ENCODE data around the gene ADGRV1.

The ADGRV1 gene

GRCh38 chr5:91158011-91158410 lies 599.4 kb downstream of the ADGRV1 start:
- TF ChIP-seq CTCF (IDR thresholded peaks at IDR 0.05; ENCODE audit: borderline replicate concordance, extremely low read depth, low read length, poor library complexity, severe bottlenecking): no peak
- no peaks in the 10 kb centered on the region for H3K79me2 ChIP-seq (ENCODE audit: insufficient read depth, low read length)
- H3K27ac ChIP-seq (ENCODE audit: low read length): no peak overlapping the region
- H2AFZ ChIP-seq (ENCODE audit: low read depth, low read length): no peak overlapping the region
- no peaks in the 10 kb centered on the region for H3K4me1 ChIP-seq (ENCODE audit: insufficient read depth, low read length)
- H3K4me3 ChIP-seq (ENCODE audit: low read depth in 1 of 2, low read length in 2 of 2): no peak overlapping the region
- H4K20me1 ChIP-seq (ENCODE audit: insufficient read depth, low read length): no peaks in the 10 kb centered on the region
- DNase-seq: no peak
- H3K9me3 ChIP-seq (ENCODE audit: insufficient read depth, low read length, severe bottlenecking): no peaks in the 10 kb centered on the region
- no peak overlapping the region for H3K4me2 ChIP-seq (ENCODE audit: insufficient read depth, low read length)
- peaks cover 3% of the 10 kb centered on the region for H3K27me3 ChIP-seq (ENCODE audit: insufficient read depth, low read length, poor library complexity)
- H3K36me3 ChIP-seq (ENCODE audit: insufficient read depth, low read length): no peaks in the 10 kb centered on the region
- no peak for ATAC-seq (ENCODE audit: insufficient read depth, low read depth)
- no peak overlapping the region for H3K9ac ChIP-seq (ENCODE audit: low read depth, low read length)

DNA sequence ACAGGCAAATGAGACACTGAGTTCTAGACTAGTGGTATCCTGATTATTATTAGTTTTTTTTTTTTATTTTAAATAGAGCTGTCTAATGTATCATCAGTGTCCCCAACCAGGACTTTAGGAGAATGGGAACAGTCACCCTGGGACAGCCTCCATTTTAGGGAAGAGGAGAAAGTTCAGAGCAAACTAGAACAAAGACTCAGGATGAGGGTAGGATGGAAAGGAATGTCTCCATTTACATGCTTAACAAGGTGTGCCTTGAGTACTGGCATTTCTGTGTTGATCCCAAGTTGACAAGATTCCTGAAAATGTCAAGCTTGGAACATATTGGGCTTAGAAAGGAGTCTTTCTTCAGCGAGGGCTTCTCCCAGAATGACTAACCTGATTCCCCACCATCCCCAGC lies 601.0 kb downstream of the ADGRV1 start:
- Histone ChIP-seq H3K27ac (ENCODE audit: low read length) (no peak overlapping the region), H3K9me3 (ENCODE audit: insufficient read depth, low read length, severe bottlenecking) (no peaks in the 10 kb centered on the region), H3K4me3 (ENCODE audit: low read depth in 1 of 2, low read length in 2 of 2) (no peak overlapping the region), H4K20me1 (ENCODE audit: insufficient read depth, low read length) (no peaks in the 10 kb centered on the region), H3K9ac (ENCODE audit: low read depth, low read length) (no peak overlapping the region), H3K79me2 (ENCODE audit: insufficient read depth, low read length) (no peaks in the 10 kb centered on the region), H2AFZ (ENCODE audit: low read depth, low read length) (no peak overlapping the region), H3K36me3 (ENCODE audit: insufficient read depth, low read length) (no peaks in the 10 kb centered on the region), H3K4me1 (ENCODE audit: insufficient read depth, low read length) (no peaks in the 10 kb centered on the region), H3K4me2 (ENCODE audit: insufficient read depth, low read length) (no peak overlapping the region), H3K27me3 (ENCODE audit: insufficient read depth, low read length, poor library complexity) (no peaks in the 10 kb centered on the region)
- no peak for TF ChIP-seq CTCF (IDR thresholded peaks at IDR 0.05; ENCODE audit: borderline replicate concordance, extremely low read depth, low read length, poor library complexity, severe bottlenecking)
- TF ChIP-seq EZH2 (IDR thresholded peaks at IDR 0.05; ENCODE audit: borderline replicate concordance, low read depth, low read length, severe bottlenecking): no peak
- ATAC-seq (ENCODE audit: insufficient read depth, low read depth) (no peak), DNase-seq (no peak)

- H2AFZ ChIP-seq (ENCODE audit: low read depth, low read length): no peak overlapping the region
- no peaks in the 10 kb centered on the region for H3K9me3 ChIP-seq (ENCODE audit: insufficient read depth, low read length, severe bottlenecking)
- no peaks in the 10 kb centered on the region for H3K27me3 ChIP-seq (ENCODE audit: insufficient read depth, low read length, poor library complexity)
- no peak for ATAC-seq (ENCODE audit: insufficient read depth, low read depth)
- H3K79me2 ChIP-seq (ENCODE audit: insufficient read depth, low read length): no peaks in the 10 kb centered on the region
- no peak overlapping the region for H3K4me3 ChIP-seq (ENCODE audit: low read depth in 1 of 2, low read length in 2 of 2)
- TF ChIP-seq CTCF (IDR thresholded peaks at IDR 0.05; ENCODE audit: borderline replicate concordance, extremely low read depth, low read length, poor library complexity, severe bottlenecking) (no peak), EZH2 (IDR thresholded peaks at IDR 0.05; ENCODE audit: borderline replicate concordance, low read depth, low read length, severe bottlenecking) (no peak)
- H4K20me1 ChIP-seq (ENCODE audit: insufficient read depth, low read length): no peaks in the 10 kb centered on the region
- H3K4me2 ChIP-seq (ENCODE audit: insufficient read depth, low read length): no peak overlapping the region
- no peaks in the 10 kb centered on the region for H3K4me1 ChIP-seq (ENCODE audit: insufficient read depth, low read length)
- no peak overlapping the region for H3K27ac ChIP-seq (ENCODE audit: low read length)
- H3K36me3 ChIP-seq (ENCODE audit: insufficient read depth, low read length): no peaks in the 10 kb centered on the region
- no peak for DNase-seq
- H3K9ac ChIP-seq (ENCODE audit: low read depth, low read length): no peak overlapping the region
Measured at GRCh38 chr5:91160714-91161285, 602.2 kb downstream of the ADGRV1 start.

Measured in DND-41 (cell line).